H9 (cell line): ENCODE results near the gene KRT2. TPM values are rescaled to one million over a fixed set of nuclear protein-coding genes. Genes with fewer than 3 reads are reported as not detected.

Source experiments
- DNase-seq: peaks from one replicate; pipeline ENCODE4 v3.0.0-alpha.2; 2017
- H2AFZ ChIP-seq: one replicate; pipeline ENCODE4 v1.6.1; 2013; ENCODE audit warnings: mild to moderate bottlenecking, low read length, control low read depth, moderate library complexity
- H2AK5ac ChIP-seq: 2 replicates; pipeline ENCODE4 v1.6.1; 2013; ENCODE audit warnings: low read length, control low read depth, mixed read lengths; ENCODE audit not compliant: insufficient read length
- H2BK120ac ChIP-seq: one replicate; pipeline ENCODE4 v1.6.1; 2013; ENCODE audit warnings: low read depth, mild to moderate bottlenecking, low read length, control low read depth, inconsistent platforms; ENCODE audit not compliant: poor library complexity, severe bottlenecking
- H2BK12ac ChIP-seq: 2 replicates; pipeline ENCODE4 v1.6.1; 2013; ENCODE audit warnings: low read length, control low read depth, mixed read lengths, low read depth; ENCODE audit not compliant: insufficient read length
- H2BK15ac ChIP-seq: 2 replicates; pipeline ENCODE4 v1.6.1; 2013; ENCODE audit warnings: low read depth, low read length, control low read depth
- H2BK20ac ChIP-seq: one replicate; pipeline ENCODE4 v1.6.1; 2013; ENCODE audit warnings: low read depth, mild to moderate bottlenecking, low read length, control low read depth, inconsistent platforms; ENCODE audit not compliant: poor library complexity, severe bottlenecking
- H2BK5ac ChIP-seq: 2 replicates; pipeline ENCODE4 v1.6.1; 2013; ENCODE audit warnings: low read length, control low read depth, mixed read lengths; ENCODE audit not compliant: insufficient read length
- H3K14ac ChIP-seq: 2 replicates; pipeline ENCODE4 v1.6.1; 2013; ENCODE audit warnings: low read length, control low read depth; ENCODE audit not compliant: insufficient read depth
- H3K18ac ChIP-seq: 2 replicates; pipeline ENCODE4 v1.6.1; 2013; ENCODE audit warnings: low read depth, mild to moderate bottlenecking, mixed read lengths, low read length, control low read depth; ENCODE audit not compliant: insufficient read length
- H3K23ac ChIP-seq: 2 replicates; pipeline ENCODE4 v1.6.1; 2013; ENCODE audit warnings: low read length, control low read depth, mixed read lengths, low read depth; ENCODE audit not compliant: insufficient read length
- H3K23me2 ChIP-seq: 2 replicates; pipeline ENCODE4 v1.6.1; 2013; ENCODE audit warnings: low read depth, mild to moderate bottlenecking, mixed read lengths, low read length, control low read depth; ENCODE audit not compliant: insufficient read length, poor library complexity, severe bottlenecking
- H3K27ac ChIP-seq: 2 replicates; pipeline ENCODE4 v1.5.1; 2013; ENCODE audit warnings: low read length, control low read depth, mixed read lengths, low read depth; ENCODE audit not compliant: insufficient read length
- H3K27me3 ChIP-seq: 2 replicates; pipeline ENCODE4 v1.6.1; 2013; ENCODE audit warnings: low read length, control low read depth, inconsistent platforms; ENCODE audit not compliant: insufficient read depth
- H3K4ac ChIP-seq: 2 replicates; pipeline ENCODE4 v1.6.1; 2013; ENCODE audit warnings: low read depth, mild to moderate bottlenecking, control low read depth, inconsistent platforms, low read length, moderate library complexity
- H3K4me1 ChIP-seq: 2 replicates; pipeline ENCODE4 v1.6.1; 2013; ENCODE audit warnings: low read length, control low read depth, inconsistent platforms; ENCODE audit not compliant: insufficient read depth
- H3K4me2 ChIP-seq: 2 replicates; pipeline ENCODE4 v1.6.1; 2013; ENCODE audit warnings: low read length, control low read depth, mixed read lengths; ENCODE audit not compliant: insufficient read length, insufficient read depth
- H3K56ac ChIP-seq: 2 replicates; pipeline ENCODE4 v1.6.1; 2013; ENCODE audit warnings: low read depth, mild to moderate bottlenecking, mixed read lengths, low read length, control low read depth; ENCODE audit not compliant: insufficient read length
- H3K79me1 ChIP-seq: 2 replicates; pipeline ENCODE4 v1.6.1; 2013; ENCODE audit warnings: low read depth, mild to moderate bottlenecking, moderate library complexity, low read length, control low read depth, inconsistent platforms; ENCODE audit not compliant: insufficient read depth, poor library complexity, severe bottlenecking
- H3K79me2 ChIP-seq: 2 replicates; pipeline ENCODE4 v1.6.1; 2013; ENCODE audit warnings: low read length, control low read depth, inconsistent platforms; ENCODE audit not compliant: insufficient read depth
- H3K9ac ChIP-seq: 2 replicates; pipeline ENCODE4 v1.6.1; 2013; ENCODE audit warnings: low read length, control low read depth, mixed read lengths; ENCODE audit not compliant: insufficient read length; ENCODE audit errors: extremely low read depth
- H3K9me3 ChIP-seq: one replicate; pipeline ENCODE4 v1.6.1; 2013; ENCODE audit warnings: low read depth, low read length, inconsistent platforms; ENCODE audit not compliant: control insufficient read depth
- H3T11ph ChIP-seq: one replicate; pipeline ENCODE4 v1.6.1; 2013; ENCODE audit warnings: mild to moderate bottlenecking, low read length, control low read depth, inconsistent platforms
- H4K20me1 ChIP-seq: one replicate; pipeline ENCODE4 v1.6.1; 2013; ENCODE audit not compliant: control insufficient read depth, insufficient read length, insufficient read depth
- H4K5ac ChIP-seq: 2 replicates; pipeline ENCODE4 v1.6.1; 2013; ENCODE audit warnings: low read depth, mild to moderate bottlenecking, mixed read lengths, low read length, control low read depth; ENCODE audit not compliant: insufficient read length
- H4K8ac ChIP-seq: replicated peaks from 2 replicates; pipeline ENCODE4 v1.6.1; 2013; ENCODE audit warnings: low read length, control low read depth, mixed read lengths, low read depth; ENCODE audit not compliant: insufficient read length
- H4K91ac ChIP-seq: 2 replicates; pipeline ENCODE4 v1.6.1; 2013; ENCODE audit warnings: low read depth, mild to moderate bottlenecking, moderate library complexity, mixed read lengths, low read length, control low read depth; ENCODE audit not compliant: insufficient read length
- H3K27ac Mint-ChIP-seq, 3 experiments: 2 replicates in 2 of 3; 3 replicates in 1 of 3; pipeline ENCODE4 v1.8.0; 2020 to 2021; ENCODE audit warnings: mixed read lengths in 3 of 3, mild to moderate bottlenecking in 1 of 3, moderate library complexity in 1 of 3
- H3K27me3 Mint-ChIP-seq: 2 replicates; pipeline ENCODE4 v1.8.0; 2021; ENCODE audit warnings: low read depth, mild to moderate bottlenecking, moderate library complexity, mixed read lengths
- H3K36me3 Mint-ChIP-seq, 3 experiments: 2 replicates in 2 of 3; 3 replicates in 1 of 3; pipeline ENCODE4 v1.8.0; 2020 to 2021; ENCODE audit warnings: low read depth in 3 of 3, mixed read lengths in 3 of 3; ENCODE audit not compliant: insufficient read depth in 1 of 3
- H3K4me1 Mint-ChIP-seq, 2 experiments: 2 replicates each; pipeline ENCODE4 v1.8.0; 2020; ENCODE audit warnings: mixed read lengths in 2 of 2
- H3K4me3 Mint-ChIP-seq, 2 experiments: 2 replicates in 1 of 2; 3 replicates in 1 of 2; pipeline ENCODE4 v1.8.0; 2020 to 2021; ENCODE audit warnings: mild to moderate bottlenecking in 2 of 2, mixed read lengths in 2 of 2, moderate library complexity in 1 of 2
- H3K9me3 Mint-ChIP-seq, 2 experiments: 2 replicates in 1 of 2; 3 replicates in 1 of 2; pipeline ENCODE4 v1.8.0; 2020; ENCODE audit warnings: mild to moderate bottlenecking in 2 of 2, mixed read lengths in 2 of 2, moderate library complexity in 1 of 2
- CTCF ChIP-seq: fragments of 200-600 bp; sonication (generic); conservative IDR thresholded peaks from 3 replicates; pipeline ENCODE4 v1.8.0; 2021; ENCODE audit warnings: antibody characterized with exemption, mild to moderate bottlenecking
- WGBS: extraction: QIAGEN DNeasy Blood & Tissue Kit; methylation state at CpG from one replicate; pipeline ENCODE4 v1.1.7; 2013; ENCODE audit warnings: missing lambda C conversion rate, low lambda C conversion rate, mixed read lengths; ENCODE audit not compliant: insufficient read length; ENCODE audit errors: extremely low coverage; 5-methylcytosine and 5-hydroxymethylcytosine counted together
- total RNA-seq: library from RNA; stranded (reverse); gene quantifications from 2 replicates; pipeline ENCODE4 v1.2.1, GENCODE V29; 2021

Gene KRT2
- total RNA-seq, 1 experiment from 2014 or later = not detected

GRCh38 chr12:52650520-52651081, 1.4 kb downstream of the KRT2 start:
- H2AK5ac ChIP-seq = no peak overlapping the region
- no peak overlapping the region for H3K18ac ChIP-seq
- no peak overlapping the region for H2AFZ ChIP-seq
- no peaks in the 10 kb centered on the region for H3K4me1 Mint-ChIP-seq
- no peak for TF ChIP-seq CTCF
- no peak overlapping the region for H3K56ac ChIP-seq
- H3K4me3 Mint-ChIP-seq = no peak overlapping the region
- H4K8ac ChIP-seq = no peak overlapping the region
- no peak overlapping the region for H3K27ac ChIP-seq
- no peaks in the 10 kb centered on the region for H3K36me3 Mint-ChIP-seq
- no peaks in the 10 kb centered on the region for H4K20me1 ChIP-seq
- no peak overlapping the region for H3K4ac ChIP-seq
- H3K9me3 ChIP-seq = no peaks in the 10 kb centered on the region
- peaks cover 2 to 9% of the 10 kb centered on the region in 2 experiments; a peak in 2 of 5 replicates for H3K9me3 Mint-ChIP-seq
- H3K4me2 ChIP-seq = no peak overlapping the region
- peaks cover 21% of the 10 kb centered on the region for H3K27me3 Mint-ChIP-seq
- H3K14ac ChIP-seq = no peak overlapping the region
- H3K79me1 ChIP-seq = no peaks in the 10 kb centered on the region
- no peak overlapping the region for H4K5ac ChIP-seq
- H2BK120ac ChIP-seq = no peak overlapping the region
- H3K4me1 ChIP-seq = no peaks in the 10 kb centered on the region
- no peak overlapping the region for H2BK20ac ChIP-seq
- H2BK12ac ChIP-seq = no peak overlapping the region
- 0 out of 7 replicates have a peak overlapping the region, but pooled peaks of 1 of the 3 experiments have one; percentile 39 for H3K27ac Mint-ChIP-seq
- no peaks in the 10 kb centered on the region for H3K79me2 ChIP-seq
- H3K23me2 ChIP-seq = no peaks in the 10 kb centered on the region
- no peak overlapping the region for H3K23ac ChIP-seq
- H3K27me3 ChIP-seq = no peaks in the 10 kb centered on the region
- no peak overlapping the region for H3K9ac ChIP-seq
- no CpG with 5 or more reads among the region's 12 CpGs for WGBS
- H4K91ac ChIP-seq = no peak overlapping the region
- no peak overlapping the region for H2BK5ac ChIP-seq
- no peak overlapping the region for H3T11ph ChIP-seq
- no peak overlapping the region for H2BK15ac ChIP-seq
- DNase-seq = peak; percentile 28
